Motor neuron (in vitro differentiated cells): ENCODE data around the gene SHOC2. TPM values are rescaled to one million over a fixed set of nuclear protein-coding genes. Genes with fewer than 3 reads are reported as not detected.

Experiments
- ATAC-seq, 8 experiments: fragments of 200-7000 bp; cut with Tn5 transposase; replicated peaks in 6 of 8; 2 replicates each; pipeline ENCODE4 v1.8.0; 2021; ENCODE audit warnings: mild to moderate bottlenecking in 8 of 8, moderate library complexity in 8 of 8
- H3K27ac ChIP-seq, 2 donors: fragments of 250-450 bp; sonication (Bioruptor Pico); 2 replicates each; pipeline ENCODE4 v1.9.0; 2021; ENCODE audit warnings: antibody characterized with exemption in 2 of 2, mild to moderate bottlenecking in 2 of 2, moderate library complexity in 1 of 2
- H3K4me1 ChIP-seq, 2 donors: fragments of 250-450 bp; sonication (Bioruptor Pico); replicated peaks in 1 of 2; 2 replicates each; pipeline ENCODE4 v1.6.1; 2021; ENCODE audit warnings: antibody characterized with exemption in 2 of 2, mild to moderate bottlenecking in 2 of 2, moderate library complexity in 1 of 2
- H3K4me3 ChIP-seq, 5 donors: fragments of 250-450 bp; sonication (Bioruptor Pico); 2 replicates each; pipeline ENCODE4 v1.9.0; 2021; ENCODE audit warnings: antibody characterized with exemption in 5 of 5, mild to moderate bottlenecking in 5 of 5, moderate library complexity in 4 of 5
- WGBS, 10 experiments: fragments of 450-650 bp; shearing (Covaris generic); methylation state at CpG; one replicate each; pipeline ENCODE4 v1.0.0; 2022; 5-methylcytosine and 5-hydroxymethylcytosine counted together
- in situ Hi-C, 9 experiments: fragments of 400-800 bp; cut with MboI; loops; one replicate each; pipeline ENCODE4 v1.15.0; 2021; ENCODE audit warnings: low sequenced_read_pairs in 9 of 9, low pct_unique_long_range_greater_than_20kb in 2 of 9; ENCODE audit not compliant: unreplicated experiment in 9 of 9
- total RNA-seq, 8 experiments: library from RNA; unstranded; fragments of 300-600 nt; gene quantifications; 2 replicates each; pipeline versions ENCODE4 v1.2.3 to v1.2.4, GENCODE V29; 2022

Gene SHOC2
- total RNA-seq, 8 experiments from 2014 or later: 41.7 to 77.8 (median 55.4) TPM

DNA sequence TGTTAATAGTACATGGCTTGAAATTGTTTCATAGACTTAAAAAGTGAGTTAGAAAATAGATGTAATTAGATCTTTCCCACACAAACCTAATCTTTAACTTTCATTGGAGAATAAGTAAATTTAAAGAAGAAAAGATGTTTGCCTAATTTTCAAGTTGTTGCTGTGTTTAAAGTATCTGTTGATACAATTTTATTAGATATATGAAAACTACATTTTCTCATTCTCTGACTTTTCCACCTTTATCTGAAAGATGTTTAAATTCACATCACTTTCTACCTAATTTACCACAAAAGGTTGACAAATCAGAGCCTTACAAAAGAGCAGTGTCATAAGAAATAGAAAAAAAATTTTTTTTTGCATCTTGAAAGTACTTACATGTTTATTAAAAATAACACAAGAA, 45.8 kb downstream of the SHOC2 start:
- Histone ChIP-seq H3K4me3 (no peak overlapping the region), H3K27ac (no peak overlapping the region), H3K4me1 (peaks cover 3 to 13% of the 10 kb centered on the region in 2 donors)
- in situ Hi-C loops: no loop called here
- ATAC-seq: no peak

GRCh38 chr10:110966146-110966545, 46.7 kb downstream of the SHOC2 start:
- no peak overlapping the region for H3K27ac ChIP-seq
- H3K4me3 ChIP-seq: no peak overlapping the region
- no peak for ATAC-seq
- WGBS, 10 experiments: 80 to 100% (median 89%) methylated on average over 1 of the region's 1 CpG; no CpG with 5 or more reads in 2 of the 10 experiments
- in situ Hi-C loops: no loop called here
- H3K4me1 ChIP-seq: peaks cover 3 to 13% of the 10 kb centered on the region in 2 donors

DNA sequence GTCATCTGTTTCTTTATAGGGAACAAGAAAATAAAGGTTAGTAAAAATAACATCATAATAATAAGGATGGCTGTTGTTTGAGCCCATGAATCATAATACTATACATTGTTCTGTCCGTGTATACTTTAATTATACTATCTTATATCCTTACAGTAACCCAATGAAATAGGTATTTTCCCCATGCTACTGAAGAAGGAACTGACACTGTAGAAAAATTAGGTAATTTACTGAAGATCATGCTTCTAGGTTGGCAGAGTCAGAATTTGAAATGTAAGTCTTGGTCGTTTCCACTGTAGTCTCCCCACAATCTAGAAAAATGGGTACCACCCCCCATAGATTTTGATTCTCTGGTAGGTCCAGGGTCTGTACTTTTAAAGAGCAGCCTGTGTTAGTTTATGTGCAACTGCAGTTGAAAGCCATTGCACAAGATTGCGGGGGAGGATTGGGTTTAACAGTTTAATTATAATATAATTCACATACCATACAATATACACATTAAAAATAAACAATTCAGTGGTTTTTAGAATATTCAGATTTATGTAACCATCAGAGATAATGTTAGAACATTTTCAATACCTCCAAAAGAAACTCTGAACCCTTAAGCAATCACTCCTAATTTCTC, 47.7 kb downstream of the SHOC2 start:
- in situ Hi-C loops: no loop called here
- ATAC-seq: peak in 1 of 8 experiments; percentile 44
- Histone ChIP-seq H3K4me3 (no peak overlapping the region), H3K4me1 (peaks cover 3 to 6% of the 10 kb centered on the region in 2 donors), H3K27ac (no peak overlapping the region)
- WGBS, 10 experiments: 29 to 100% (median 76%) methylated on average over 1 to 3 of the region's 3 CpGs

- Histone ChIP-seq H3K4me3 (no peak overlapping the region), H3K27ac (no peak overlapping the region), H3K4me1 (peaks cover 3 to 6% of the 10 kb centered on the region in 2 donors)
- ATAC-seq: no peak
- 0% methylated on average over 1 of the region's 1 CpG for WGBS, 10 experiments
- in situ Hi-C loops: no loop called here
Measured at GRCh38 chr10:110967645-110968044, 48.2 kb downstream of the SHOC2 start.

GRCh38 chr10:110969183-110969582, 49.8 kb downstream of the SHOC2 start:
- 44 to 100% (median 95%) methylated on average over 1 to 2 of the region's 2 CpGs; no CpG with 5 or more reads in 1 of the 10 experiments for WGBS, 10 experiments
- H3K4me1 ChIP-seq: peaks cover 0 to 3% of the 10 kb centered on the region in 2 donors
- in situ Hi-C loops: no loop called here
- no peak overlapping the region for H3K27ac ChIP-seq
- no peak overlapping the region for H3K4me3 ChIP-seq
- ATAC-seq: no peak

- no peak overlapping the region for H3K27ac ChIP-seq
- no peaks in the 10 kb centered on the region for H3K4me1 ChIP-seq
- H3K4me3 ChIP-seq: no peak overlapping the region
- ATAC-seq: no peak
- in situ Hi-C loops: no loop called here
Measured at GRCh38 chr10:110971638-110972037, 52.2 kb downstream of the SHOC2 start.

DNA sequence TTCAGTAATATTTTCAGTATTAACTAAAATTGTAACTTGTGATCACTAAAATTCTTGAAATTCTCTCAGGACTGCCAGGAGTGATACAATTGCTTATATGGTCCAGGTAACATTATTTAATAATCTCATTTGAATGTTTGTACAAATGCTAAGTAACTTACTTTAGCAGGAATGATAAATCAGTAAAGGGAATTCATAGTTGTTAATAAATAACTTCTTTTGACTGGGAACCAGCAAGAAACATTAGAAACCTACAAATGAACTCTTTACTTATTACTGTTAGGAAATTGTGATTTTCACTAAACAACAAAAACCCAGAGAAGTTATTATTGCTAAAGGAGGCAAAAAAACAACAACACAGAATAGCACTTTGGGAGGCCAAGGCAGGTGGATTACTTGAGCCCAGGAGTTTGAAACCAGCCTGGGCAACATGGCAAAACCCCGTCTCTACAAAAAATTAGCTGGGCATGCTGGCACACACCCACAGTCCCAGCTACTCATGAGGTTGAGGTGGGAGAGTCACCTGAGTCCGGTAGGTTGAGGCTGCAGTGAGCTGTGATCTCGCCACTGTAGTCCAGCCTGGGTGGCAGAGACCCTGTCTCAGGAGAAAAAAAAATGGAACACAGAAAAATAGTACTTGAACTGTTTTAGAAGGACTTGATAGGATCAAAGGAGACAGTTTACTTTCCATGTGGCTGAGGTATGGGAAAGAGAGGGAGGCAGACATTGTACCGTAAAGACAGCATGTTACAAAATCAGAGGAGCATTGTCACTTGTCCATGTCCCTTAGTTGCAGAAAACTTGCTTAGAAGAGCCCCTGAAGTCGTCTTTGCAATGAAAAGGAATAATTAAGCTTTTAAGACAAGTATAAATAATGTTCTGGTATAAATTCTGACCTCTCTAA, 53.1 kb downstream of the SHOC2 start:
- Histone ChIP-seq H3K27ac (no peak overlapping the region), H3K4me3 (no peak overlapping the region), H3K4me1 (no peaks in the 10 kb centered on the region)
- ATAC-seq: no peak
- in situ Hi-C loops: no loop called here
- WGBS, 10 experiments: 62 to 100% (median 83%) methylated on average over 1 to 5 of the region's 5 CpGs; no CpG with 5 or more reads in 1 of the 10 experiments

DNA sequence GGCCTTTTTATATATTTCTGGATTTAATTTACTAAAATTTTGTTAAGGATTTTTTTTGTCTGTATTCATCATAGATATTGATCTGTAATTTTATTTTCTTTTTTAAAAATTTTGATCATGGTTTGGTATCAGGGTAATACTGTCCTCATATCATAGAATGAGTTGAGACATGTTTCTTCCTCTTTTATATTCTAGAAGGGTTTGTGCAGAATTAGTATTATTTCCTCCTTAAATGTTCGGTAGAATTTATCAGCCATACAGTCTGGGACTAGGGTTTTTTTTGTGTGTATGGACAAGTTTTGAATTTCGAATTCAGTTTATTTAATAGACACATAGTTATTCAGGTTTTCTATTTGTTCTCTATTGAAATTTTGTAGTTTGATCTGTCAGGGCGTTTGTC, 54.0 kb downstream of the SHOC2 start:
- no peak for ATAC-seq
- Histone ChIP-seq H3K4me3 (no peak overlapping the region), H3K4me1 (no peaks in the 10 kb centered on the region), H3K27ac (no peak overlapping the region)
- WGBS, 10 experiments: 48 to 100% (median 94%) methylated on average over 1 to 3 of the region's 3 CpGs
- in situ Hi-C loops: no loop called here

GRCh38 chr10:110976577-110976976, 57.2 kb downstream of the SHOC2 start:
- no peak for ATAC-seq
- no peak overlapping the region for H3K4me3 ChIP-seq
- 100% methylated on average over 1 of the region's 1 CpG; no CpG with 5 or more reads in 3 of the 10 experiments for WGBS, 10 experiments
- no peaks in the 10 kb centered on the region for H3K4me1 ChIP-seq
- no peak overlapping the region for H3K27ac ChIP-seq
- in situ Hi-C loops: no loop called here

- Histone ChIP-seq H3K4me1 (no peaks in the 10 kb centered on the region), H3K27ac (no peak overlapping the region), H3K4me3 (no peak overlapping the region)
- 0 to 100% (median 88%) methylated on average over 1 to 2 of the region's 2 CpGs; no CpG with 5 or more reads in 2 of the 10 experiments for WGBS, 10 experiments
- in situ Hi-C loops: no loop called here
- ATAC-seq: no peak
Measured at GRCh38 chr10:110977662-110978061, 58.3 kb downstream of the SHOC2 start.

GRCh38 chr10:110978204-110978603, 58.8 kb downstream of the SHOC2 start:
- 40 to 100% (median 100%) methylated on average over 1 to 2 of the region's 2 CpGs; no CpG with 5 or more reads in 4 of the 10 experiments for WGBS, 10 experiments
- H3K4me3 ChIP-seq: no peak overlapping the region
- H3K27ac ChIP-seq: no peak overlapping the region
- in situ Hi-C loops: no loop called here
- H3K4me1 ChIP-seq: no peaks in the 10 kb centered on the region
- no peak for ATAC-seq

GRCh38 chr10:110979611-110980010, 60.2 kb downstream of the SHOC2 start:
- no peak for ATAC-seq
- Histone ChIP-seq H3K27ac (no peak overlapping the region), H3K4me1 (no peaks in the 10 kb centered on the region), H3K4me3 (no peak overlapping the region)
- WGBS, 10 experiments: 95 to 100% (median 100%) methylated on average over 1 to 2 of the region's 2 CpGs; no CpG with 5 or more reads in 2 of the 10 experiments
- in situ Hi-C loops: no loop called here

DNA sequence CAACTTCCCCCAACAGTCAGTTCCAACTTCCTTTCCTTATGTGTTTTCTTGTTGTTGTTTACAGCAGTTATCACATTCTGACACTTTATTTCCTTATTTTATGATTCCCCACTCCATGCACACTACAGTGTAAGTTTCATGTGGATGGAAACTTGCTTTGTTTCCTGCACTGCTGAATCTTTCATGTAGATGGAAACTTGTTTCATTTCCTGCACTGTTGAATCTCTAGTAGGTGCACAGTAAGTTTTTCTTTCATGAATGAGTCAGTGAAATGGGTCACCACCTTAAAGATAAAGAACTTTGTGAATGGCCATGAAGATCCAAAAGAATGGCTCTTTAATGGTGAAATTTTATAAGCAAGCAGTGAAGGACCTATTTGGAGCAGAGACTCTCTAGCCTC, 61.4 kb downstream of the SHOC2 start:
- Histone ChIP-seq H3K4me3 (no peak overlapping the region), H3K4me1 (no peaks in the 10 kb centered on the region), H3K27ac (no peak overlapping the region)
- ATAC-seq: no peak
- in situ Hi-C loops: no loop called here

- ATAC-seq: no peak
- WGBS, 10 experiments: 82 to 100% (median 93%) methylated on average over 1 to 3 of the region's 3 CpGs
- in situ Hi-C loops: no loop called here
Measured at GRCh38 chr10:110983466-110983865, 64.1 kb downstream of the SHOC2 start.

More at GRCh38 chr10:110983466-110983865, 64.1 kb downstream of the SHOC2 start:
- H3K4me3 ChIP-seq: no peak overlapping the region
- H3K27ac ChIP-seq: no peak overlapping the region
- no peaks in the 10 kb centered on the region for H3K4me1 ChIP-seq
